HG03139 (cell line): ENCODE data around the gene PHIP.
A peak's percentile ranks its signal among the peaks of the same experiment; 100 is the strongest.

Experiments
- ATAC-seq: cut with Tn5 transposase; IDR thresholded peaks from one replicate; pipeline ENCODE4 v1.9.1; 2021; ENCODE audit not compliant: unreplicated experiment

Gene PHIP

GRCh38 chr6:79071547-79071946 lies 6.5 kb downstream of the PHIP start:
- ATAC-seq: no peak

- ATAC-seq: no peak
Observed at GRCh38 chr6:79070206-79070825, 7.7 kb downstream of the PHIP start.

- no peak for ATAC-seq
Observed at GRCh38 chr6:79066828-79067227, 11.2 kb downstream of the PHIP start.

DNA sequence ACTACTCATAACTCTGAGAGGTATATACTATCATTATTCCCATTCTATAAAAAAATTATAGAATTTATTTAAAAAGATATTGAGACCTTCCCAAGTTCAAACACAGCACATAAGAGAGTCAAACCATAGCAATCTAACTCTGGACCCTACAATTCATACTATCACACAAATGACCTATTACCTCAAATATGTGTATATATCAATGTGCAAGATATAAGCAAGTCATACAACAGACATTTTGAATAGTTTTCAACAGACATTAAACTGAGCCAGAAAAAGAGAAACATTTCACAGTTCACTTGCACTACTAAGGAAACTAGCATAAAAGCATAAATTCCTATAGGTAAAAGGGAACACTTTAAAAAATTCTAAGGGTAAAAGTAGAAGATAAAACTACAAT lies 11.7 kb downstream of the PHIP start:
- ATAC-seq: no peak

DNA sequence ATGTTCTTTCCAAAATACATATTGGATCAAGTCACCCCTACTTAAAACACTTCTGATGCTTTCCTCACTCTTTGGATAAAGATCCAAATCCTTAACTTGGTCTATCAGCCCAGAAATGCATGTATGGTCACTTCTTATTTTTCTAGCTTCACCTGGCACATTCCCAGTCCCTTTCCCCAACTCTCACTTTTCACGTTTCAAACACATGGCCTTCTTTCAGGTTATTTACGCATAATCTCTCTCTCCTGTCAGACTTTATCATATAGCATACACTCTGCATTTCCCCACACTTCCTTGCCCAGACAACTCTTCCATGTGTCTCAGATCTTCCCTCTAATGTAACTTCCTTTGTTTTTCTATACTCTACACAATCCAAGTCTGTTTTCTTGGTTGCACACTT lies 12.8 kb downstream of the PHIP start:
- no peak for ATAC-seq

- no peak for ATAC-seq
Observed at GRCh38 chr6:79064635-79065034, 13.4 kb downstream of the PHIP start.

GRCh38 chr6:79062708-79063107 lies 15.3 kb downstream of the PHIP start:
- no peak for ATAC-seq

DNA sequence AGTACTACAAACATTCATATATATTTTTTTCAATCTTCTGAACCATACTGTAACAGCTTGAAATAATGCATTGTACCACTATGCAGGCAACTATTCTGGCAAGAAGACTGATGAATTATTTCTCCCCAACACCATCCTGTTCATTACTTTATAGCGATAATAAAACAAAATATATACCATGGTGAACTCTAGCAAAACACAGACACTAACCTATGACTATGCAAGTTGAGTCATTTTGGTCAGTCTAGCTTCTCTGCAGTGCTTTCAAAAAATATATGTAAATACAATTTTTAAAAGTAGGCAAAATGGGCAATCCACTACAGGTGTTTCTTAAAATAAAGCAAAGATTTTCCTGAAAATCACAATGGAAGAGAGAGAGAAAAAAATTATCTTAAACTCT lies 20.3 kb downstream of the PHIP start:
- ATAC-seq: no peak

GRCh38 chr6:79056226-79056625 lies 21.8 kb downstream of the PHIP start:
- no peak for ATAC-seq

GRCh38 chr6:79048611-79049010 lies 29.4 kb downstream of the PHIP start:
- ATAC-seq: no peak

DNA sequence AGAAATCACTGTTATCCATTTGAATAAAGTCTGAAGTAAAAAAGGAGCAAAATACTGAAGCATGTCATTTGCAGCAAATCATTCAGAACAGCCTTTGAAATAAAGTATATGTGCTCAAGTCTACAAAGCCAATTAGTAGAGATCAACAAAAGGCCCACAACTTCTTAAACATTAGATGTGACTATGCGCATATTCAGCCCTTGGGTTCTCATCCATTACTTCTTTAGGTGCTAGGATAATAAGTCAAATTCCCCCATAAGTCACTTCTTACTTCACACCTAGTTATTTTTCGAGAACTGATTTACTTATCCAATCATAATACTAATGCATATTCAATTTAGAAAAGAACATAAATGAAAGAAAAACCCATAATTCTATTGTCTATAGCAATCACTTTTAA lies 31.0 kb downstream of the PHIP start:
- ATAC-seq: no peak

GRCh38 chr6:79045966-79046365 lies 32.1 kb downstream of the PHIP start:
- no peak for ATAC-seq

GRCh38 chr6:79042799-79043126 lies 35.3 kb downstream of the PHIP start:
- ATAC-seq: no peak

- peak; percentile 80 for ATAC-seq
Observed at GRCh38 chr6:79042088-79042798, 35.8 kb downstream of the PHIP start.

DNA sequence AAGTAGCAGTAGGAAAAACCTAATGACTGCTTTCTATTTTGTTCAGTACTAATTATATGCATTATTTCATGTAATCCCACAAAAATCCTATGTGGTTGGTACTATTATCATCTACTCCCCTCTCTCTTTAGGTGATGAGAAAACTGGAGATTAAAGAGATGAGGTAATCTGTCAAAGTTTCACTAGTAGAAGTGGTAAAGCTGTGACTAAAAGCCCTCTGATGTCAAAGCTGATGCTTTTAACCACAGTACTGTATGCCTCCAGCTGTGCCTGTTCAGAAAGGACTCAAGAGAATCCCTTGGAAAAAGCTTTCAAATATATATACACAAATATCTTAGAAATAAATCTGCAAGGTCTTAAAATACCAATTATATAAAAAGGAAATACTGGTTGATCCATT lies 38.0 kb downstream of the PHIP start:
- peak; percentile 62 for ATAC-seq

DNA sequence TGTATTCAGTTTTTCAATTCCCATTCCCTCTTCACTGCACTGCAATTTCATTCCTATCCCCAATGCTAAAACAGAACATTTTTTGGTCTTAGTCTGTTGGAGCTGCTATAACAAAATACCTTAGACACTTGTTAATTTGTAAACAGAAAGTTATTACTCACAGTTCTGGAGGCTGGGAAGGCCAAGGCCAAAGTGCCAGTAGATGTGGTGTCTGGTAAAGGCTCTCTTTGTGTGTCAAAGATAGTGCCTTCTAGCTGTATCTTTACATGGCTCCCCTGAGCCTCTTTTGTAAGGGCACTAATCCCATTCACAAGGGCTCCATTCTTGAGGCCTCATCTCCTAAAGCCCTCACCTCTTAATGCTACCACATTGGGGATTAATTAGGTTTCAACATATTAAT lies 40.0 kb downstream of the PHIP start:
- no peak for ATAC-seq

GRCh38 chr6:79034865-79035264 lies 43.2 kb downstream of the PHIP start:
- ATAC-seq: no peak

DNA sequence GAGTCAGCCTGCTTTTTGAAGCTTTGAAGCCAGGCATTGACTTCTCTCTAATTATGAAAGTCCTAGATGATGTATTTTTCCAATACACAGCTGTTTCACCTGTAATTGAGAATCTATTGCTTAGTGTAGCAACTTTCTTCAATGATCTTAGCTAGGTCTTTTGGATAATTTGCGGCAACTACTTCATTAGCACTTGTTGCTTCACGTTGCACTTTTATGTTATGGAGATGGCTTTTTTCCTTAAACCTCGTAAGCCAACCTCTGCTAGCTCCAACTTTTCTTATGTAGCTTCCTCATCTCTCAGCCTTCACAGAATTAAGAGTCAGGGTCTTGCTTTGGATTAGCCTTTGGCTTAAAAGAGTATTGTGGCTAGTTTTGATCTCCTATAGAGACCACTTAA lies 44.8 kb downstream of the PHIP start:
- no peak for ATAC-seq

DNA sequence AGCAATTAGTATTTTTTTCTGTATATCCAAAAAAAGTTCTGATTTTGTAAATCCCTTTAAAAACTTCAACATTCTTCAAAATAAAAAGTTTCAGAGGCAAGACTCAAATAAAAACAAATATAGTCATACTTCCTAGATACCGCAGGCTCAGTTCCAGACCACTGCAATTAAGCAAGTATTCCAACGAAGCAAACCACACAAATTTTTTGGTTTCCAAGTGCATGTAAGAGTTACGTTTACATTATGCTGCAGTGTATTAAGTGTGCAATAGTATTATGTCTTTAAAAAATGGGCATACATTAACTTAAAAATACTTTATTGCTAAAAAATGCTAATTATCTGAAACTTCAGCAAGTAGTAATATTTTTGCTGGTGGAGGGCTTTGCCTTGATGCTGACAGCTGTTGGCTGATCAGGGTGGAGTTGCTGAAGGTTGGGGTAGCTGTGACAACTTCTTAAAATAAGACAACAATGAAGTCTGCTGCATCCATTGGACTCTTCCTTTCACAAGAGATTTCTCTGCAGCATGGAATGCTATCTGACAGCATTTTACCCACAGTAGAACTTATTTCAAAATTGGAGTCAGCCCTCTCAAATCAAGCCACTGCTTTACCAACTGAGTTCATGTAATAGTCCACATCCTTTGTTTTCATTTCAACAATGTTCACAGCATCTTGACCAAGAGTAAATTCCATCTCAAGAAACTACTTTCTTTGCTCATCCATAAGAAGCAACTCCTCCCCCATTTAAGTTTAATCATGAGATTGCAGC lies 46.0 kb downstream of the PHIP start:
- ATAC-seq: no peak

DNA sequence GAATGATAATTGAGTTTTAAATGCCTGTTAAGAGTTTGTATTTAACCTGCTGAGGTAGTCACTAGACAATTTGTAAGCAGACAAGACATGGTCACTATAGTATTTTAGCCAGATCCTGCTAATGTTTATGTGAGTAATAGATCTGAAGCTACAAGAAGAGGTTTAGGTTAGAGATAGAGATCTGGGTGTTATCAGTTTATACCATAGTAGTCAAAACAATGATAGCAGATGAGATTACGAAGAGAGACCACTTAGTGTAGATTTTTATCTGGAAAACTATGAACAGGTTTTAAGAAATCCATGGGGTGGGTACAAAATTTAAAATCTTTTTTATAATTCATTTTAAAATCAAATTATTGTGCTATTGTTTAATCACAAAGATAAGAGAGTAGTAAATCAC lies 47.5 kb downstream of the PHIP start:
- no peak for ATAC-seq

GRCh38 chr6:79030023-79030422 lies 48.0 kb downstream of the PHIP start:
- ATAC-seq: no peak

DNA sequence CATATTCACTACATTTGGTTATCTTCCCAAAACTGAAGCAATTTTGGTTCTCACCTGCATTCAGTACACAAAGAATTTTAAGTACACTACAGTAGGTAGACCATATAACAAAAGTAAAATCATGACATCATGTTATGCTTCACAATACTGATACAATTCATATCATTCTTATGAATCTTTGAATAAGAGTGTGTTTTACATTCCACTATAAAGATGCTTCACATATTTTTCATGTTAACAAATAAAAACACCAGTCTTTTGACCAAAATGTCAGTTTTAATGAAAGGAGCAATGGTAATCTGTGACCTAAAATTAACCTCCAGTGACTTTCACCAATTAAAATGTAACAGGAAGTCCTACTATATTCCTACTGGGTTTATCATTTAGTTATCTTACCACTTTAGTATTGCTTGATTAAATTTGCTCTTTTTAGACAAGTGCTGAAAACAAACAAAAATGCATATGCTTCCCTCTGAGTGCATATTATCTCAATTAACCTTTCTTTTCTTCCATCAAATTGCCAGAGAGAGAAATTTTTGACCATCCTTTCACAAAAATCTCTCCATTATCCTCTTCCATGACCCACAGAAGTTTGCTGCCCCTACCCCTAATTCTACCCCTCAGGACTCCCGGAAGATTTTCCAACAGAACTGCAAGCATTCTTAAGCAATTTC lies 49.3 kb downstream of the PHIP start:
- ATAC-seq: no peak
